GM10266 (cell line): ENCODE results near the gene SHKBP1.
"Not testable (repeated sequence)": the region's sequence is repeated elsewhere in the genome, so short reads cannot be mapped to it uniquely, and the experiment has no call there.

Experiments used
- DNase-seq: peaks from one replicate; pipeline ENCODE4 v3.0.0; 2012; ENCODE audit errors: extremely low spot score
- TF ChIP-seq, protein P1 (sequence below): IDR thresholded peaks from 2 replicates; pipeline ENCODE4 v1.5.1; 2012; ENCODE audit warnings: mild to moderate bottlenecking, low read depth; ENCODE audit not compliant: control insufficient read depth, insufficient read depth; ENCODE audit errors: missing control alignments

The SHKBP1 gene

DNA sequence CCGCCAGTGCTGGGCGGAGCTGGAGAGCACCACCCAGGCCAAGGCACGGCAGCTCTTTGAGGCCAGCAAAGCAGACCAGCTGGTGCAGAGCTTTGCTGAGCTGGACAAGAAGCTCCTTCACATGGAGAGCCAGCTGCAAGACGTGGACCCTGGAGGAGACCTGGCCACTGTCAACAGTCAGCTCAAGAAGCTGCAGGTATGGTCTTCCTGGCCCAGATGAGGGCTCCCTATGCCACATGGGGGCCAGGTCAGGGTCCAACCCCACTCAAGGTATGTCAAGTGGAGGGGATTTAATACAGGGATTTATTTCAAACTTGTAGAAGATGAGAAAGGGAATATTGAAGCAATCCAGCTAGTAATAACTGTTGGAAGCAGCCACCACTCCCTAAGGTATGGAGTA is 42.5 kb upstream of the SHKBP1 start:
- TF ChIP-seq, protein P1, sequence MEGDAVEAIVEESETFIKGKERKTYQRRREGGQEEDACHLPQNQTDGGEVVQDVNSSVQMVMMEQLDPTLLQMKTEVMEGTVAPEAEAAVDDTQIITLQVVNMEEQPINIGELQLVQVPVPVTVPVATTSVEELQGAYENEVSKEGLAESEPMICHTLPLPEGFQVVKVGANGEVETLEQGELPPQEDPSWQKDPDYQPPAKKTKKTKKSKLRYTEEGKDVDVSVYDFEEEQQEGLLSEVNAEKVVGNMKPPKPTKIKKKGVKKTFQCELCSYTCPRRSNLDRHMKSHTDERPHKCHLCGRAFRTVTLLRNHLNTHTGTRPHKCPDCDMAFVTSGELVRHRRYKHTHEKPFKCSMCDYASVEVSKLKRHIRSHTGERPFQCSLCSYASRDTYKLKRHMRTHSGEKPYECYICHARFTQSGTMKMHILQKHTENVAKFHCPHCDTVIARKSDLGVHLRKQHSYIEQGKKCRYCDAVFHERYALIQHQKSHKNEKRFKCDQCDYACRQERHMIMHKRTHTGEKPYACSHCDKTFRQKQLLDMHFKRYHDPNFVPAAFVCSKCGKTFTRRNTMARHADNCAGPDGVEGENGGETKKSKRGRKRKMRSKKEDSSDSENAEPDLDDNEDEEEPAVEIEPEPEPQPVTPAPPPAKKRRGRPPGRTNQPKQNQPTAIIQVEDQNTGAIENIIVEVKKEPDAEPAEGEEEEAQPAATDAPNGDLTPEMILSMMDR, result no peak

DNA sequence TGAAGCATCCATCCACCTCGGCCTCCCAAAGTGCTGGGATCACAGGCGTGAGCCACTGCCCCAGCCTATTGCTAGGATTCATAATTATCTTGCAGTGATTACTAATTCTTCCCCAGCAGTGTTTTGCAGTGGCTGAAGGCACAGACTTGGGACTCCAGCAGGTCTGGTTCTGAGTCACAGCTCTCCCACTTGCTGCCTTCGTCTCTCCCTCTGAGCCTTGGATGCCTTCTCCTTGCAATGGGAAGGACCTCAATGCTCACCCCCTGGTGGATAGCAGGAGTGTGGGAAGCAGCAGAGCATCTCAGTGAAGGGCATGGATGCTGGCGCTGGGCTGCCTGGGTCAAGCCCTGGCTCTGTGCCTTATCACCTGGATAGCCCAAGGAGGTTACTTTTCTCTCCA is 37.6 kb upstream of the SHKBP1 start:
- DNase-seq, result no peak
- TF ChIP-seq, protein P1, result no peak

More for the DNA sequence above, 42.5 kb upstream of the SHKBP1 start:
- DNase-seq, result no peak

DNA sequence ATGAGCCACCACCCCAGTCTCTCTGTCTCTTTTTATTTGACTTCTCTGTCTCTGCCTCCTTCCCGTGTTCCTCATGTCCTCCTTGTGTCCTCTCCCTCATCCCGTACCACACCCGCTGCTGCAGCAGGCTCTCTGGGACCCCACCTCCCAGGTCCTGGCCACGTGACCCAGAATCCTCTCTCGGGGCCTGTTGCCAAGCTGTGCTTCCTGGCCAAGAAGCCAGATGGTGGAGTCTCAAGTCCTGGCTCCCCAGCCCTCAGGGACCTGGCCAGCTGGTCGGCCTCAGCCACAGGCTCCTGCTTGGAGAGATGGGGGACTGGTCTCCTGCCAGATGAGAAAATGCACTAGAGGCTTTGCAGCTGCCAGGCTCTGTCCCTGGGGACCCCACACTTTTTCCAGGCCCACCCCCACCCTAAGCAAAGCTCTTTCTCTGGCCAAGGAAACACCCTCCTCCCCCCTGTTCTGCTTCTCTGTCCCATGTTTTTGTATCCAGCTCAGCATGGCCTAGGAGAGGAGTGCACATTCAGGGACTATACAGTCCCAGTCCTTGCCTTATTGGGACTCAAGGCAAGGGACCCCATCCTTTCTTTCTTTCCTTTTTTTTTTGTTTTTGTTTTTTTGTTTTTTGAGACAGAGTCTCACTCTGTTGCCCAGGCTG is 34.3 kb upstream of the SHKBP1 start:
- TF ChIP-seq, protein P1, result no peak
- no peak for DNase-seq

DNA sequence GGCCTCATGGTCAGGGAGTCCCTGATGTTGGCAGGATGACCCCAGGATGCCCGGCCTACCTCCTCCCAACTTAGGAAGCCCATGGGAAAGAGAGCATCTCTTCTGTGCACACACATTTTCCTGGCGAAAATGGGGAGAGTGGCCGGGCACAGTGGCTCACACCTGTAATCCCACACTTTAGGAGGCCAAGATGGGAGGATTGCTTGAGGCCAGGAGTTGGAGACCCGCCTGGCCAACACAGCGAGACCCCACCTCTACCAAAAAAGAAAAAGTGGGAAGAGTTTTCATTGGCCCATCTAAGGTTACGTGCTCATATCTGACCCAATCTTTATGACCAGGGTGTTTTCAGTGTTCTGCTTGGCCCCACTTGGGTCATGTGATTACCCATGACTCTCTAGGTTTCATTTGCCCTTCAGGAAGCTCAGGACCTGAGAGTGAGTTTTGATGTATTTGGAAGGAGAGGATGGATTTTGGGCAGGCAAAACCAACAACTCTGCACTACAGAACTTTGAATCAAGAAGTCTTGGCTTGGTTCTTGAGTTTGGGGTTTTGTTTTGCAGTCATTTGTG is 33.6 kb upstream of the SHKBP1 start:
- TF ChIP-seq, protein P1, result no peak
- no peak for DNase-seq

DNA sequence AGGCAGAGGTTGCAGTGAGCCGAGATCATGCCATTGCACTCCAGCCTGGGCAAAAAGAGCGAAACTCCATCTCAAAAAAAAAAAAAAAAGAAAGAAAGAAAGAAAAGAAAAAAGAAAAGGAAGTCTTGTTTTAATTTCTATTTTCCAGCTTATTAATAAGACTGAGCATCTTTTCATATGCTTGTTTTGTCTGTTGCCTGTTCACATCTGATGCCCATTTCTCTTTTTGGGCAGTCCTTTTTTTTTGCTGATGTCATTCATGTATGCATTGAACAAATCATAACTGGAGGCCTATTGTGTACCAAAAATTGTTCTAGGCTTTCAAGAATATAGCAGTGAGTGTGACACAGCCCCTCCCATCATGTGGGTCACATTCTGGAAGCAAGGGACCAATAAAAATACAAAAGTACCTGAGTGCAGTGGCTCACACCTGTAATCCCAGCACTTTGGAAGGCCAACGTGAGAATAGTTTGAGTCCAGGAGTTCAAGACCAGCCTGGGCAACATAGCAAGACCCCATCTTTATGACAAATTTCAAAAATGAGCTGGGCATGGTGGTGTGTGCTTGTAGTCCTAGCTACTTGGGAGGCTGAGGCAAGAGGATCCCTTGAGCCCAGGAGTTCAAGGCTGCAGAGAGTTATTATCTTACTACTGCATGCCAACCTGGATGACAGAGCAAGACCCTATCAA is 30.4 kb upstream of the SHKBP1 start:
- not testable (repeated sequence) for DNase-seq

DNA sequence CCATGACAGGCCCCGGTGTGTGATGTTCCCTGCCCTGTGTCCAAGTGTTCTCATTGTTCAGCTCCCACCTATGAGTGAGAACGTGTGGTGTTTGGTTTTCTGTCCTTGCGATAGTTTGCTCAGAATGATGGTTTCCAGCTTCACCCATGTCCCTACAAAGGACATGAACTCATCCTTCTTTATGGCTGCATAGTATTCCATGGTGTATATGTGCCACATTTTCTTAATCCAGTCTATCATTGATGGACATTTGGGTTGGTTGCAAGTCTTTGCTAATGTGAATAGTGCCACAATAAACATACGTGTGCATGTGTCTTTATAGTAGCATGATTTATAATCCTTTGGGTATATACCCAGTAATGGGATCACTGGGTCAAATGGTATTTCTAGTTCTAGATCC is 29.5 kb upstream of the SHKBP1 start:
- not testable (repeated sequence) for DNase-seq

DNA sequence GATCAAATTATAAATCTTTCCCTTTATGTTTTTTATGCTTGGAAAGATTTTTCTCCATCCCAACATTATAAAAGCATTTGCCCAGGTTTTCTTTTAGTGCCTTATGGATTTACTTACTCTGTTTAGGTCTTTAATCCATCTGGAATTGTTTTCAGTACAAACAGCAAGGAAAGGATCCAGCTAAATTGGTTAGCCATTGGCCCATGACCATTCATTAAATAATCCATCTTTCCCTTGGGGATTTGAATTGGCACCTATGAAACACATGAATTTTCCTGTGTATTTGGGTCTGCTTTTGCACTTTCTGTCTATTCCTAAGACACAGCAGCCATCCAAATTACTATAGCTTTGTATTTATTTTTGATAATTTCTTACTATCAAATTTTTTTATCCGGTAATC is 28.8 kb upstream of the SHKBP1 start:
- no peak for DNase-seq
- TF ChIP-seq, protein P1, result no peak

DNA sequence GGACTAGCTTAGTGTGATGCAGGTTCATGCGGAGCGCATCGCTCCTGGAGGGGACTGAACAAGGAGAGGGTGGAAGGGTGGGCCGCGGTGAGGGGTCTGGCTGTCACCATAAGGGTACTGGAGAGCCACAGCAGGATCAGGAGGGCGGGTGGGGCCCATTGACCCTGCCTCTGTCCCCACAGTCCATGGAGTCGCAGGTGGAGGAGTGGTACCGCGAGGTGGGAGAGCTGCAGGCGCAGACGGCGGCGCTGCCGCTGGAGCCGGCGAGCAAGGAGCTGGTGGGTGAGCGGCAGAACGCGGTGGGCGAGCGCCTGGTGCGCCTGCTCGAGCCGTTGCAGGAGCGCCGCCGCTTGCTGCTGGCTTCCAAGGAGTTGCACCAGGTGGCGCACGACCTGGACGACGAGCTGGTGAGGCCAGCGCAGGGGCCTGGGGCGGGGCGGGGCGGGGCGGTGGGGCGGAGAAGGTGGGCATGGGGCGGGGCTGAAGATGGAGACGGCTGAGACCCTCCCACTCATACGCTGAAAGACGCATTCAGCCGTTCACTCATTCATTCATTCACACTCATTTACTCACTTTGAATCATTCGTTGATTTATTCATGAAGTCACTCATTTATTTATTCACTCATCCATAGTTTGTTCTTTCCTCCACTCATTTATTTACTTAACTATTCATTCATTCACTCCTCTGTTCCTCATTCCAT is 27.5 kb upstream of the SHKBP1 start:
- DNase-seq, result peak; percentile 91
- TF ChIP-seq, protein P1, result peak; percentile 75
